Activated B cell treated with CpG ODN at 0.5 μM for 24 hours (primary cell): ENCODE data around the gene ETV6. TPM values are rescaled to one million over a fixed set of nuclear protein-coding genes. Genes with fewer than 3 reads are reported as not detected.
"Not testable (repeated sequence)": the region's sequence is repeated elsewhere in the genome, so short reads cannot be mapped to it uniquely, and the experiment has no call there.

Source experiments
- ATAC-seq: fragments of 200-7000 bp; cut with Tn5 transposase; one replicate; pipeline ENCODE4 v1.10.0; 2021; ENCODE audit warnings: low read depth, mild to moderate bottlenecking, moderate library complexity
- CTCF ChIA-PET: fragments of 350-600 bp; sonication (Branson Sonifier 250); formaldehyde crosslinking; loops from one replicate; lab custom pipeline; 2021; ENCODE audit warnings: antibody characterized with exemption; lab: Charles Lee
- POLR2A ChIA-PET: fragments of 350-600 bp; sonication (Branson Sonifier 250); formaldehyde crosslinking; loops from one replicate; lab custom pipeline; 2021; ENCODE audit warnings: antibody characterized with exemption; lab: Charles Lee
- DNase-seq: peaks from one replicate; pipeline ENCODE4 v3.0.0; 2022
- H3K27ac Mint-ChIP-seq: one replicate; pipeline ENCODE4 v1.8.0; 2020; ENCODE audit warnings: mixed read lengths
- H3K27me3 Mint-ChIP-seq: one replicate; pipeline ENCODE4 v1.8.0; 2021; ENCODE audit warnings: mixed read lengths
- H3K36me3 Mint-ChIP-seq: one replicate; pipeline ENCODE4 v1.8.0; 2021; ENCODE audit warnings: low read depth, mixed read lengths
- H3K4me1 Mint-ChIP-seq: one replicate; pipeline ENCODE4 v1.8.0; 2021; ENCODE audit warnings: mixed read lengths
- H3K4me3 Mint-ChIP-seq: one replicate; pipeline ENCODE4 v1.8.0; 2020; ENCODE audit warnings: mild to moderate bottlenecking, mixed read lengths
- H3K9me3 Mint-ChIP-seq: one replicate; pipeline ENCODE4 v1.8.0; 2020; ENCODE audit warnings: mixed read lengths
- intact Hi-C: fragments of 100-400 bp; cut with micrococcal nuclease; formaldehyde crosslinking; loops from one replicate; pipeline ENCODE4 v1.15.1; 2024
- total RNA-seq: library from RNA; stranded (reverse); gene quantifications from 2 replicates; pipeline ENCODE4 v1.2.3, GENCODE V29; 2022
- TF ChIP-seq, protein P1 (sequence below): fragments of 200-600 bp; IDR thresholded peaks from one replicate; pipeline ENCODE4 v1.8.0; 2022; ENCODE audit warnings: antibody characterized with exemption, mild to moderate bottlenecking

Gene ETV6
- total RNA-seq, 1 donor from 2014 or later: 130 TPM

DNA sequence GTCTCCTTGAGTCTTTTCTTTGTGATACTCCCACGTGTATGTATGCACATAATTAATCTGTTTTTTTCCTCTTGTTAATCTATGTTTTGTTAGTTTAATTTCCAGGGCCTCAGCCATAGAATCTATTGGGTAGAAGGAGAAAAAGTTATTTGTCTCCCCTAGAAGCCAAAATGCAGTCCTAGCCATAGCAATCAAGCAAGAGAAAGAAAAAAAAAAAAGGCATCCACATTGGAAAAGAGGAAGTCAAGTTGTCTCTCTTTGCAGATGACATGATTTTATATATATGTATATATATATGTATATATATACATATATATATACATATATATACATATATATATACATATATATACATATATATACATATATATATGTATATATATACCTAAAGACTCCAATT is 25.4 kb upstream of the ETV6 start:
- no peaks in the 10 kb centered on the region for H3K36me3 Mint-ChIP-seq
- H3K4me3 Mint-ChIP-seq: no peak overlapping the region
- DNase-seq (no peak), ATAC-seq (no peak)
- ChIA-PET POLR2A (interaction anchor here (0.6 kb wide), 1 partner anchor 107 kb away, joined by 3 read pairs; no protein-coding TSS in a partner anchor), CTCF (interaction anchor here (0.9 to 2.2 kb wide), 2 partner anchors 103 to 409 kb away, joined by 3 to 33 read pairs; no protein-coding TSS in a partner anchor)
- H3K27me3 Mint-ChIP-seq: no peaks in the 10 kb centered on the region
- peaks cover 11% of the 10 kb centered on the region for H3K4me1 Mint-ChIP-seq
- no peaks in the 10 kb centered on the region for H3K9me3 Mint-ChIP-seq
- no peak overlapping the region for H3K27ac Mint-ChIP-seq
- TF ChIP-seq, protein P1, sequence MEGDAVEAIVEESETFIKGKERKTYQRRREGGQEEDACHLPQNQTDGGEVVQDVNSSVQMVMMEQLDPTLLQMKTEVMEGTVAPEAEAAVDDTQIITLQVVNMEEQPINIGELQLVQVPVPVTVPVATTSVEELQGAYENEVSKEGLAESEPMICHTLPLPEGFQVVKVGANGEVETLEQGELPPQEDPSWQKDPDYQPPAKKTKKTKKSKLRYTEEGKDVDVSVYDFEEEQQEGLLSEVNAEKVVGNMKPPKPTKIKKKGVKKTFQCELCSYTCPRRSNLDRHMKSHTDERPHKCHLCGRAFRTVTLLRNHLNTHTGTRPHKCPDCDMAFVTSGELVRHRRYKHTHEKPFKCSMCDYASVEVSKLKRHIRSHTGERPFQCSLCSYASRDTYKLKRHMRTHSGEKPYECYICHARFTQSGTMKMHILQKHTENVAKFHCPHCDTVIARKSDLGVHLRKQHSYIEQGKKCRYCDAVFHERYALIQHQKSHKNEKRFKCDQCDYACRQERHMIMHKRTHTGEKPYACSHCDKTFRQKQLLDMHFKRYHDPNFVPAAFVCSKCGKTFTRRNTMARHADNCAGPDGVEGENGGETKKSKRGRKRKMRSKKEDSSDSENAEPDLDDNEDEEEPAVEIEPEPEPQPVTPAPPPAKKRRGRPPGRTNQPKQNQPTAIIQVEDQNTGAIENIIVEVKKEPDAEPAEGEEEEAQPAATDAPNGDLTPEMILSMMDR: no peak
- intact Hi-C loops: no loop called here

DNA sequence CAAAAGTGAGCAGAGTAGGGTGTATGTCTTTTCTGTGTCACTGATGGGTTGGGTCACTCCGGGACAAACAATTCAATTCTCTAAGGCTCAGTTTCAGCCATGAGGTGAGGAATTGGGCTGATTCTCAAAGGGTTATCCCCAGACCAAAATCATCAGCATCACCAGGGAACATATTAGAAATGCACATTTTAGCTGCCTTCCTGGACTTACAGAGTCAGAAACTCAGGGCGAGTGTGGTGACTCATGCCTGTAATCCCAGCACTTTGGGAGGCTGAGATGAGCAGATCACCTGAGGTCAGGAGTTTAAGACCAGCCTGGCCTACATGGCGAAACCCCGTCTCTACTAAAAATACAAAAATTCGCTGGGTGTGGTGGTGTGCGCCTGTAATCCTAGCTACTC is 21.8 kb upstream of the ETV6 start:
- ATAC-seq, H3K9me3 Mint-ChIP-seq, H3K4me1 Mint-ChIP-seq, H3K4me3 Mint-ChIP-seq, DNase-seq, H3K27ac Mint-ChIP-seq, intact Hi-C loops, H3K27me3 Mint-ChIP-seq, POLR2A ChIA-PET, H3K36me3 Mint-ChIP-seq: not testable (repeated sequence)
- CTCF ChIA-PET: interaction anchor here (1.7 kb wide), 1 partner anchor 406 kb away, joined by 7 read pairs; no protein-coding TSS in a partner anchor

DNA sequence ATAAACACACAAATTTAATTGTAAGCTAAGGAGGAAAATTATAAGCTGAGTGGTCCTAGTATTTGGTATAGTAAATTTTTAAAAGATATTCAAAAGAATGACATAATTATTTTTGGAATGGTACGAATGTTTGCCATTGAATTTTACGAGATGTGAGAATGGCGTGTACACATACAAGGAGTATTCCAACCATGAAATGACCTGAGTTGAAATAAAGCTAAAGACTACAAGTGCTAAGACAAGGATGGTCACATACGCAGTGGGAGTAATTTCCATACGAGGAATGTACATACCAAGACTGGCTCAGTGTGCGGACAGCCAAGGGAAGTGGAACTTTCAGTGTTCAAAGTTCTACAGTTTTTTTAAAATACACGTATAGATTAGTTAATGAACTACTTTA is 21.1 kb upstream of the ETV6 start:
- DNase-seq (no peak), ATAC-seq (no peak)
- H3K27me3 Mint-ChIP-seq: no peaks in the 10 kb centered on the region
- no peaks in the 10 kb centered on the region for H3K4me1 Mint-ChIP-seq
- no peaks in the 10 kb centered on the region for H3K36me3 Mint-ChIP-seq
- no peak overlapping the region for H3K27ac Mint-ChIP-seq
- TF ChIP-seq, protein P1: no peak
- CTCF ChIA-PET: interaction anchor here (1.7 kb wide), 1 partner anchor 405 kb away, joined by 7 read pairs; no protein-coding TSS in a partner anchor
- H3K4me3 Mint-ChIP-seq: no peak overlapping the region
- POLR2A ChIA-PET: interaction anchor here (0.6 kb wide), 1 partner anchor 197 kb away, joined by 4 read pairs; no protein-coding TSS in a partner anchor
- H3K9me3 Mint-ChIP-seq: no peaks in the 10 kb centered on the region
- intact Hi-C loops: no loop called here

DNA sequence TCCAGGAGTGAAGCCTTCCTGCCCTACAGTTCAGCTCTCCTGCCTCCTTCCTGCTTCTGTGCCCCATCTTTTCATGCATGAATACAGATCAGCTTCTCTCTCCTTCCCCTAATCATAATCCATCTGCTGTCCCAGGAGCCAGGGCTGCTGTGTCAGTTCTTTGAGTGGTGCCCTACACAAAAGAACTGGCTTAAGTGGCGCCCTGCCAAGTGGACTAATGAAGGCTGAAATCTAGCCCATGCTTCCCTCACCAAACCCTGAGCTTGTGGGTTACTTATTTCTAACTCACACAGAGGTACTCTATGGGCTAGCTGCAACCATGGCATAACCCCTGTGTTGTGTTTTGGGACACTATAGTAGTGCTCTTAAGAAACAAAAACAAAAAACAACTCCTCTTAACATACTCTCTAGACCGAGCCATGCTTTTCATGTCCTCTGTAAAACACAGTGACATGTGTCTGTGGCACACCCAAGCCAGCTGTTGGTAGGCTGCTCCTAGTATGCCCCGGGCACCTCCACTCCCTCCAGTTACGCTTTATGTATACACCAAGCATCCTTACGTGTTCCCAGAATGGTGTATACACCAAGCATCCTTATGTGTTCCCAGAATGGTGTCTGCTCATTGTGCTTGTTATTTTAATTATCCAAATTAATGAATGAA is 19.3 kb upstream of the ETV6 start:
- H3K9me3 Mint-ChIP-seq: peaks cover under 1% of the 10 kb centered on the region
- no peak for ATAC-seq
- no peak overlapping the region for H3K4me3 Mint-ChIP-seq
- H3K4me1 Mint-ChIP-seq: no peaks in the 10 kb centered on the region
- TF ChIP-seq, protein P1: no peak
- intact Hi-C loops: no loop called here
- H3K36me3 Mint-ChIP-seq: no peaks in the 10 kb centered on the region
- H3K27me3 Mint-ChIP-seq: no peaks in the 10 kb centered on the region
- no peak overlapping the region for H3K27ac Mint-ChIP-seq
- no peak for DNase-seq
- CTCF ChIA-PET: interaction anchor here (1.3 kb wide), 1 partner anchor 403 kb away, joined by 4 read pairs; no protein-coding TSS in a partner anchor
- POLR2A ChIA-PET: no interaction called here

DNA sequence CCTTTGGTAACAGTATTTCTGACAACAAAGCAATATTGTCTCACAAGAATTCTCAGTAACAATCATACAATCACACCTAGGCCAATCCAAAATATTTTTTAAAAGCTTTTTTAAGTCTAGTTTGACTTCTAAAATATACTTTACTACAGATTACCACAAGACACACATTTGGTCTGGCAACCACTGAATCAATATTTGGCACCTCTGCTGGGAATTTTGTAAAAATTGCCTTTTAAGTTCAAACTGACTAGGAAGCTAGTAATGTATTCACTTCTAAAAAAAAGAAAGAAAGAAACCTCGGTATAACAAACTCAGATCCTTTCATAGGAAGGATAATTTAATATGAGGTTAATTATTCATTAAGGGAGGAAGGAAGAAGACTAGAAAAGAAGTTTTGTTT is 18.2 kb upstream of the ETV6 start:
- no peak overlapping the region for H3K27ac Mint-ChIP-seq
- no peaks in the 10 kb centered on the region for H3K27me3 Mint-ChIP-seq
- peaks cover 7% of the 10 kb centered on the region for H3K9me3 Mint-ChIP-seq
- DNase-seq (no peak), ATAC-seq (no peak)
- H3K4me3 Mint-ChIP-seq: no peak overlapping the region
- TF ChIP-seq, protein P1: no peak
- CTCF ChIA-PET: no interaction called here
- no peaks in the 10 kb centered on the region for H3K36me3 Mint-ChIP-seq
- intact Hi-C loops: no loop called here
- no peaks in the 10 kb centered on the region for H3K4me1 Mint-ChIP-seq
- POLR2A ChIA-PET: no interaction called here

DNA sequence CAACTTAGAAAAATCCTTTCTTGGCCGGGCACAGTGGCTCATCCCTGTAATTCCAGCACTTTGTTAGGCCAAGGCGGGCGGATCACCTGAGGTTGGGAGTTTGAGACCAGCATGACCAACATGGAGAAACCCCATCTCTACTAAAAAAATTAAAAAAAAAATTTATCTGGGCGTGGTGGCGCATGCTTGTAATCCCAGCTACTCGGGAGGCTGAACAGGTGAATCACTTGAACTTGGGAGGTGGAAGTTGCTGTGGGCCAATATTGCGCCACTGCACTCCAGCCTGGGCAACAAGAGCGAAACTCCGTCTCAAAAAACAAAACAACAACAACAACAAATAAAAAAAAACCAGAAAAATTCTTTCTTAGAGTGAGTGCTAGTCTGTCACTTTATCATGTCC is 17.6 kb upstream of the ETV6 start:
- intact Hi-C loops, H3K4me3 Mint-ChIP-seq, H3K27ac Mint-ChIP-seq, DNase-seq, H3K27me3 Mint-ChIP-seq, H3K36me3 Mint-ChIP-seq, H3K4me1 Mint-ChIP-seq, H3K9me3 Mint-ChIP-seq, POLR2A ChIA-PET, ATAC-seq: not testable (repeated sequence)
- CTCF ChIA-PET: interaction anchor here (1.1 kb wide), 1 partner anchor 15 kb away, joined by 3 read pairs; no protein-coding TSS in a partner anchor
